ENCODE measurements around the gene KAZN. TPM values are rescaled to one million over a fixed set of nuclear protein-coding genes. Genes with fewer than 3 reads are reported as not detected.

KAZN gene
- polyA plus RNA-seq, 1 donor from 2014 or later: 20.6 TPM

- Histone ChIP-seq H3K4me3 (ENCODE audit: low read length) (no peak overlapping the region), H3K36me3 (ENCODE audit: insufficient read depth, low read length) (no peaks in the 10 kb centered on the region), H3K4me2 (ENCODE audit: low read length) (no peak overlapping the region), H3F3A (ENCODE audit: insufficient read depth, low read length, poor library complexity, severe bottlenecking) (no peaks in the 10 kb centered on the region), H3K27me3 (ENCODE audit: insufficient read depth, low read depth, low read length) (no peaks in the 10 kb centered on the region), H3K79me2 (replicated peaks; ENCODE audit: insufficient read depth, low read length) (no peaks in the 10 kb centered on the region), H2AFZ (ENCODE audit: low read depth, low read length) (no peak overlapping the region), H3K9ac (ENCODE audit: low read length) (no peak overlapping the region), H3K9me2 (ENCODE audit: insufficient read depth, low read length) (no peaks in the 10 kb centered on the region), H3K27ac (ENCODE audit: low read length) (no peak overlapping the region), H3K9me3 (ENCODE audit: low read length) (no peaks in the 10 kb centered on the region), H4K20me1 (ENCODE audit: insufficient read depth) (no peaks in the 10 kb centered on the region)
- TF ChIP-seq, protein P1, sequence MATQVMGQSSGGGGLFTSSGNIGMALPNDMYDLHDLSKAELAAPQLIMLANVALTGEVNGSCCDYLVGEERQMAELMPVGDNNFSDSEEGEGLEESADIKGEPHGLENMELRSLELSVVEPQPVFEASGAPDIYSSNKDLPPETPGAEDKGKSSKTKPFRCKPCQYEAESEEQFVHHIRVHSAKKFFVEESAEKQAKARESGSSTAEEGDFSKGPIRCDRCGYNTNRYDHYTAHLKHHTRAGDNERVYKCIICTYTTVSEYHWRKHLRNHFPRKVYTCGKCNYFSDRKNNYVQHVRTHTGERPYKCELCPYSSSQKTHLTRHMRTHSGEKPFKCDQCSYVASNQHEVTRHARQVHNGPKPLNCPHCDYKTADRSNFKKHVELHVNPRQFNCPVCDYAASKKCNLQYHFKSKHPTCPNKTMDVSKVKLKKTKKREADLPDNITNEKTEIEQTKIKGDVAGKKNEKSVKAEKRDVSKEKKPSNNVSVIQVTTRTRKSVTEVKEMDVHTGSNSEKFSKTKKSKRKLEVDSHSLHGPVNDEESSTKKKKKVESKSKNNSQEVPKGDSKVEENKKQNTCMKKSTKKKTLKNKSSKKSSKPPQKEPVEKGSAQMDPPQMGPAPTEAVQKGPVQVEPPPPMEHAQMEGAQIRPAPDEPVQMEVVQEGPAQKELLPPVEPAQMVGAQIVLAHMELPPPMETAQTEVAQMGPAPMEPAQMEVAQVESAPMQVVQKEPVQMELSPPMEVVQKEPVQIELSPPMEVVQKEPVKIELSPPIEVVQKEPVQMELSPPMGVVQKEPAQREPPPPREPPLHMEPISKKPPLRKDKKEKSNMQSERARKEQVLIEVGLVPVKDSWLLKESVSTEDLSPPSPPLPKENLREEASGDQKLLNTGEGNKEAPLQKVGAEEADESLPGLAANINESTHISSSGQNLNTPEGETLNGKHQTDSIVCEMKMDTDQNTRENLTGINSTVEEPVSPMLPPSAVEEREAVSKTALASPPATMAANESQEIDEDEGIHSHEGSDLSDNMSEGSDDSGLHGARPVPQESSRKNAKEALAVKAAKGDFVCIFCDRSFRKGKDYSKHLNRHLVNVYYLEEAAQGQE (IDR thresholded peaks at IDR 0.05; ENCODE audit: borderline replicate concordance): no peak
- no peak for TF ChIP-seq POLR2AphosphoS5 (IDR thresholded peaks at IDR 0.05)
- TF ChIP-seq SMC3 (conservative IDR thresholded peaks at IDR 0.05; ENCODE audit: poor library complexity): no peak
- TF ChIP-seq TAF1 (IDR thresholded peaks at IDR 0.05; ENCODE audit: low read depth): no peak
- TF ChIP-seq MXI1 (conservative IDR thresholded peaks at IDR 0.05; ENCODE audit: poor library complexity, severe bottlenecking): no peak
- TF ChIP-seq RAD21 (conservative IDR thresholded peaks at IDR 0.05): no peak
- TF ChIP-seq, protein P2, sequence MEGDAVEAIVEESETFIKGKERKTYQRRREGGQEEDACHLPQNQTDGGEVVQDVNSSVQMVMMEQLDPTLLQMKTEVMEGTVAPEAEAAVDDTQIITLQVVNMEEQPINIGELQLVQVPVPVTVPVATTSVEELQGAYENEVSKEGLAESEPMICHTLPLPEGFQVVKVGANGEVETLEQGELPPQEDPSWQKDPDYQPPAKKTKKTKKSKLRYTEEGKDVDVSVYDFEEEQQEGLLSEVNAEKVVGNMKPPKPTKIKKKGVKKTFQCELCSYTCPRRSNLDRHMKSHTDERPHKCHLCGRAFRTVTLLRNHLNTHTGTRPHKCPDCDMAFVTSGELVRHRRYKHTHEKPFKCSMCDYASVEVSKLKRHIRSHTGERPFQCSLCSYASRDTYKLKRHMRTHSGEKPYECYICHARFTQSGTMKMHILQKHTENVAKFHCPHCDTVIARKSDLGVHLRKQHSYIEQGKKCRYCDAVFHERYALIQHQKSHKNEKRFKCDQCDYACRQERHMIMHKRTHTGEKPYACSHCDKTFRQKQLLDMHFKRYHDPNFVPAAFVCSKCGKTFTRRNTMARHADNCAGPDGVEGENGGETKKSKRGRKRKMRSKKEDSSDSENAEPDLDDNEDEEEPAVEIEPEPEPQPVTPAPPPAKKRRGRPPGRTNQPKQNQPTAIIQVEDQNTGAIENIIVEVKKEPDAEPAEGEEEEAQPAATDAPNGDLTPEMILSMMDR (IDR thresholded peaks at IDR 0.05; ENCODE audit: poor library complexity, severe bottlenecking): no peak
- no peak for TF ChIP-seq EZH2 (IDR thresholded peaks at IDR 0.05; ENCODE audit: borderline replicate concordance, insufficient read depth, low read length, poor library complexity, severe bottlenecking)
- TF ChIP-seq EP300 (conservative IDR thresholded peaks at IDR 0.05; ENCODE audit: poor library complexity, severe bottlenecking): no peak
Measured at GRCh38 chr1:15036101-15036500, 437.6 kb downstream of the KAZN start.

- TF ChIP-seq EZH2 (IDR thresholded peaks at IDR 0.05; ENCODE audit: borderline replicate concordance, insufficient read depth, low read length, poor library complexity, severe bottlenecking) (no peak), POLR2AphosphoS5 (IDR thresholded peaks at IDR 0.05) (no peak), MXI1 (conservative IDR thresholded peaks at IDR 0.05; ENCODE audit: poor library complexity, severe bottlenecking) (no peak), RAD21 (conservative IDR thresholded peaks at IDR 0.05) (no peak), EP300 (conservative IDR thresholded peaks at IDR 0.05; ENCODE audit: poor library complexity, severe bottlenecking) (no peak), TAF1 (IDR thresholded peaks at IDR 0.05; ENCODE audit: low read depth) (no peak), SMC3 (conservative IDR thresholded peaks at IDR 0.05; ENCODE audit: poor library complexity) (no peak)
- TF ChIP-seq, protein P1 (IDR thresholded peaks at IDR 0.05; ENCODE audit: borderline replicate concordance): no peak
- TF ChIP-seq, protein P2 (IDR thresholded peaks at IDR 0.05; ENCODE audit: poor library complexity, severe bottlenecking): no peak
- H3K27ac ChIP-seq (ENCODE audit: low read length): no peak overlapping the region
- H3K27me3 ChIP-seq (ENCODE audit: insufficient read depth, low read depth, low read length): no peaks in the 10 kb centered on the region
- H3K9me2 ChIP-seq (ENCODE audit: insufficient read depth, low read length): no peaks in the 10 kb centered on the region
- no peaks in the 10 kb centered on the region for H3K79me2 ChIP-seq (replicated peaks; ENCODE audit: insufficient read depth, low read length)
- no peaks in the 10 kb centered on the region for H3F3A ChIP-seq (ENCODE audit: insufficient read depth, low read length, poor library complexity, severe bottlenecking)
- H4K20me1 ChIP-seq (ENCODE audit: insufficient read depth): no peaks in the 10 kb centered on the region
- H3K4me3 ChIP-seq (ENCODE audit: low read length): no peak overlapping the region
- H3K36me3 ChIP-seq (ENCODE audit: insufficient read depth, low read length): no peaks in the 10 kb centered on the region
- no peaks in the 10 kb centered on the region for H3K9me3 ChIP-seq (ENCODE audit: low read length)
- H2AFZ ChIP-seq (ENCODE audit: low read depth, low read length): no peak overlapping the region
- no peak overlapping the region for H3K4me2 ChIP-seq (ENCODE audit: low read length)
- H3K9ac ChIP-seq (ENCODE audit: low read length): no peak overlapping the region
Measured at GRCh38 chr1:15038232-15039016, 439.9 kb downstream of the KAZN start.
